Measurements from ENCODE around the gene FAH.

DNA sequence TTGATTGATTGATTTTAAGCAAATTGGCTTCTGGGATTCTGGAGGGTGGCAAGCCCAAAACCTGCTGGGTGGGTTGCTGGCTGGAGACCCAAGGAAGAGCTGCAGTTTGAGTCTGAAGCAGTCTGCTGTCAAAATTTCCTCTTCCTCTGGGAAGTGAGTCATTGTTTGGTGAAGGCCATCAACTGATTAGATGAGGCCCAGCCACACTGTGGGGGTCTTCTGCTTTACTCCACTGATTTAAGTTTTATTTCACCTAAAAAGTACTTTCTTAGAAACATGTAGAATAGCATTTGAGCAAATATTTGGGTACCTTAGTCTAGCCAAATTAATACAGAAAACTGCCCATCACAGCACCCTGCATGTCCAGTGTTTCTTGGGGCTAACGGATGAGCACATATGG is 33.8 kb downstream of the FAH start:
- no peak for TF ChIP-seq CTCF (IDR thresholded peaks at IDR 0.05)
- TF ChIP-seq POLR2A (IDR thresholded peaks at IDR 0.05), result no peak
- no peak for TF ChIP-seq POLR2AphosphoS5 (IDR thresholded peaks at IDR 0.05)
